Astrocyte (in vitro differentiated cells and primary cell): ENCODE results near the gene CD48. TPM values are rescaled to one million over a fixed set of nuclear protein-coding genes. Genes with fewer than 3 reads are reported as not detected.

ENCODE experiments used
- DNase-seq: peaks from one replicate; pipeline ENCODE4 v3.0.0-alpha.2; 2010; ENCODE audit warnings: low read depth
- FAIRE-seq: peaks from 2 replicates; lab custom pipeline; 2011; peaks lifted over from hg19 to GRCh38; lab: Jason Lieb, UNC
- H2AFZ ChIP-seq: 2 replicates; pipeline ENCODE4 v1.6.0; 2012; ENCODE audit warnings: low read depth, low read length, inconsistent platforms
- H3K27ac ChIP-seq: 2 replicates; pipeline ENCODE4 v1.5.1; 2011; ENCODE audit warnings: low read depth, low read length, inconsistent platforms
- H3K27me3 ChIP-seq: 2 replicates; pipeline ENCODE4 v1.6.0; 2011; ENCODE audit warnings: low read length, inconsistent platforms; ENCODE audit not compliant: insufficient read depth
- H3K36me3 ChIP-seq: 2 replicates; pipeline ENCODE4 v1.5.1; 2011; ENCODE audit warnings: low read length, inconsistent platforms; ENCODE audit not compliant: insufficient read depth
- H3K4me1 ChIP-seq: 2 replicates; pipeline ENCODE4 v1.5.1; 2011; ENCODE audit warnings: low read length, inconsistent platforms; ENCODE audit not compliant: insufficient read depth
- H3K4me2 ChIP-seq: 2 replicates; pipeline ENCODE4 v1.6.0; 2012; ENCODE audit warnings: low read length, inconsistent platforms
- H3K4me3 ChIP-seq: 2 replicates; pipeline ENCODE4 v1.5.1; 2011; ENCODE audit warnings: low read depth, mild to moderate bottlenecking, low read length, inconsistent platforms; ENCODE audit not compliant: insufficient read depth
- H3K79me2 ChIP-seq: 2 replicates; pipeline ENCODE4 v1.6.0; 2012; ENCODE audit warnings: mild to moderate bottlenecking, low read length, inconsistent platforms; ENCODE audit not compliant: insufficient read depth
- H3K9ac ChIP-seq: 2 replicates; pipeline ENCODE4 v1.6.0; 2012; ENCODE audit warnings: mild to moderate bottlenecking, low read length, inconsistent platforms
- H3K9me3 ChIP-seq: 2 replicates; pipeline ENCODE4 v1.5.1; 2012; ENCODE audit warnings: low read depth, mild to moderate bottlenecking, low read length, inconsistent platforms; ENCODE audit not compliant: insufficient read depth
- H4K20me1 ChIP-seq: 2 replicates; pipeline ENCODE4 v1.6.0; 2012; ENCODE audit warnings: low read length, inconsistent platforms; ENCODE audit not compliant: insufficient read depth
- H3K27ac Mint-ChIP-seq: one replicate; pipeline ENCODE4 v1.8.0; 2021; ENCODE audit warnings: mild to moderate bottlenecking, mixed read lengths; ENCODE audit not compliant: unreplicated experiment
- H3K27me3 Mint-ChIP-seq: one replicate; pipeline ENCODE4 v1.8.0; 2021; ENCODE audit warnings: low read depth, mixed read lengths; ENCODE audit not compliant: unreplicated experiment
- H3K36me3 Mint-ChIP-seq: one replicate; pipeline ENCODE4 v1.8.0; 2021; ENCODE audit warnings: low read depth, mixed read lengths; ENCODE audit not compliant: unreplicated experiment
- H3K4me1 Mint-ChIP-seq: one replicate; pipeline ENCODE4 v1.8.0; 2021; ENCODE audit warnings: low read depth, mixed read lengths; ENCODE audit not compliant: unreplicated experiment
- H3K4me3 Mint-ChIP-seq: one replicate; pipeline ENCODE4 v1.8.0; 2021; ENCODE audit warnings: mild to moderate bottlenecking, moderate library complexity, mixed read lengths; ENCODE audit not compliant: unreplicated experiment
- H3K9me3 Mint-ChIP-seq: one replicate; pipeline ENCODE4 v1.8.0; 2021; ENCODE audit warnings: mild to moderate bottlenecking, mixed read lengths; ENCODE audit not compliant: unreplicated experiment
- EZH2 ChIP-seq: IDR thresholded peaks from 2 replicates; pipeline ENCODE4 v1.6.1; 2012; ENCODE audit warnings: mild to moderate bottlenecking, low read length, inconsistent platforms; ENCODE audit not compliant: insufficient read depth
- total RNA-seq: library from RNA; stranded (reverse); gene quantifications from 2 replicates; pipeline ENCODE4 v1.2.1, GENCODE V29; 2021
- TF ChIP-seq, protein P1 (sequence below): IDR thresholded peaks from 2 replicates; pipeline ENCODE4 v1.5.1; 2011; ENCODE audit warnings: low read depth, mild to moderate bottlenecking, inconsistent platforms, low read length, moderate library complexity; ENCODE audit not compliant: insufficient read depth

Gene CD48
- total RNA-seq, 1 donor from 2014 or later, result not detected

DNA sequence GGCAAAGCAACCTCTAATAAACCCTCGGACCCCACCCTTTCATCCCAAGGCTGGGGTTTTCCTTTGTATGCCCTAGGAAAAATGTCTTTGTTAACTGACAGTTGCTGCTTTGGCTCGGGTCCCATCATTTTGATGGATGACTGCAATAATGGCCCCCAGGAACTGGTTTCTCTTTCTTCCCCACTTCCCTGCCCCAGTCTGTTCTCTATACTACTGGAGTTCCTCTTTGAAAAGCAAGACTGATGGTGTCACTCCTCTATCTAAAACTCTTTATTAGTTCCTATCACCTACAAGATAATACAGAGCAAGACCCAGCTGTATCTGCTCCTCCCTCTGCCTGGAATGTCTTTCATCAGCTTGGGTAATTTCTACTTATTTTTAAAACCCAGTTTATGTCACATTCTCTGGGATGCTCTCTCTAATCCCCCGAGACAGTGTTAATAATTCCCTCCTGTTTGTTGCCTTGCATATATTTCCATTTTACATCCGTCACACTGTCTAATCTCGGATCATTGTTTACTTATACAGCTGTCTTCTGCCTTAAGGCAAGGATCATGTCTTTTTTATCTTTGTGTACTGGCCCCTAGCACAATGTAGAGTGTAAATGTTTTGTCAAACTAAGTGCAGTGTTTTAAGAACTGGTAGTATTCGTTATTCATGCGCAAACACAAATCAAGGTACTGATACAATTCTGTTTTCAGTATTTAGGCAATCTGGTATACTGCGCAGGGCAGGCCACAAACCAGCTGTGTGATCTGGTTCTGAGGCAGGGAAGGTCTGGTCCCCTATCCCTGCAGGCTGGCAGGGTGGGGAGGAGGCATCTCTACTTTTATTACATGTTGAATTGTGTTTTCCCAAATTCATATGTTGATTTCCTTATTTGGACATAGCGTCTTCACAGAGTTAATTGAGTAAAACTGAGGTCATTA lies 80.8 kb downstream of the CD48 start:
- Histone ChIP-seq H3K9me3 (no peaks in the 10 kb centered on the region), H3K36me3 (no peaks in the 10 kb centered on the region), H3K4me2 (no peak overlapping the region), H3K27ac (no peak overlapping the region), H3K79me2 (no peaks in the 10 kb centered on the region), H3K4me1 (no peaks in the 10 kb centered on the region), H3K4me3 (no peak overlapping the region), H3K27me3 (no peaks in the 10 kb centered on the region), H4K20me1 (no peaks in the 10 kb centered on the region), H2AFZ (no peak overlapping the region), H3K9ac (no peak overlapping the region)
- TF ChIP-seq, protein P1, sequence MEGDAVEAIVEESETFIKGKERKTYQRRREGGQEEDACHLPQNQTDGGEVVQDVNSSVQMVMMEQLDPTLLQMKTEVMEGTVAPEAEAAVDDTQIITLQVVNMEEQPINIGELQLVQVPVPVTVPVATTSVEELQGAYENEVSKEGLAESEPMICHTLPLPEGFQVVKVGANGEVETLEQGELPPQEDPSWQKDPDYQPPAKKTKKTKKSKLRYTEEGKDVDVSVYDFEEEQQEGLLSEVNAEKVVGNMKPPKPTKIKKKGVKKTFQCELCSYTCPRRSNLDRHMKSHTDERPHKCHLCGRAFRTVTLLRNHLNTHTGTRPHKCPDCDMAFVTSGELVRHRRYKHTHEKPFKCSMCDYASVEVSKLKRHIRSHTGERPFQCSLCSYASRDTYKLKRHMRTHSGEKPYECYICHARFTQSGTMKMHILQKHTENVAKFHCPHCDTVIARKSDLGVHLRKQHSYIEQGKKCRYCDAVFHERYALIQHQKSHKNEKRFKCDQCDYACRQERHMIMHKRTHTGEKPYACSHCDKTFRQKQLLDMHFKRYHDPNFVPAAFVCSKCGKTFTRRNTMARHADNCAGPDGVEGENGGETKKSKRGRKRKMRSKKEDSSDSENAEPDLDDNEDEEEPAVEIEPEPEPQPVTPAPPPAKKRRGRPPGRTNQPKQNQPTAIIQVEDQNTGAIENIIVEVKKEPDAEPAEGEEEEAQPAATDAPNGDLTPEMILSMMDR, result no peak
- no peak for TF ChIP-seq EZH2
- DNase-seq (no peak), FAIRE-seq (no peak)
- Mint-ChIP-seq H3K27ac (peak overlapping the region; percentile 36), H3K27me3 (no peaks in the 10 kb centered on the region), H3K4me1 (peaks cover 7% of the 10 kb centered on the region), H3K36me3 (no peaks in the 10 kb centered on the region), H3K9me3 (no peaks in the 10 kb centered on the region), H3K4me3 (no peak overlapping the region)

DNA sequence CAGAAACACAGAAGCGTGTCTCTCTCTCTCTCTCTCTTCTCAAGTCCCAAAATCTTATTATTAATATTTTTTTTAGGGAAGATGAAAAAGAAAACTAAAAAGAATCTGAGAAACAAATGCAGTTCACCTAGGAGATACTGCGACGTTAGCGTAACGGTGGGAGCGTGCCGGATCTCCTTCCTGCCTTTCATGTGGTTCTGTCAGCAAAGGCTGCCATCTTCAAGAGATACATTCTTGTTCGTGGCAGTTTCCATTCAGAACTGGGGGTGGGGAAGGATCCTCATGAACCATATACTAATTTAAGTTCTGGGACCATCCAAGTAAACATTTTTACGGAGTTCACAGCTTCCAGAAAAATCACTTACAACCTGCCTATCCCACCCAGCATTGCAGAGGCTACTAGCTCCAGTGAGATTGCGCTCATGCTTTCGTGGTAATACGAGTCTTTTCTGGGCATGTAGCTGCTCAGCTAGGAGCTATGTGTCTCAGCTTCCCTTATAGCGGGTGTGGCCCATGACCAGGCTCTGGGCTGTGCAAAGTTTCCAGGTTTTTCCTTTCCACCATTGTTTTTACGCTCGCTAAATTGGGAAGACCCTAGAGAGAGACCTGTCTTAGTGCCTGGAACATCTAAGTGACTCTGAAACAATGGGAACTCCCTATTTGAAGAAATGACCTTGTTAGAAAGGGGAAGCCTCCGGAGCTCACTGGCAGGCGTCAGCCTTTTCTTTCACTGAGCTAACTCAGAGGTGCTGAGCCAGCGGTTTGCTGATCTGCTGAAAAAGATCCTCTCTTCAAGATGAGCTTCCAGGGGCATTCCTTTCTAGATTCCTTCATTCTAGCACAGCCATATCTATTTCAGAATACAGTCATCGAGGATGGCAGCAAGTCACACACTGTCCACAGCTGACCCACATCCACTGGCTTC lies 82.1 kb downstream of the CD48 start:
- H3K27ac ChIP-seq, result no peak overlapping the region

DNA sequence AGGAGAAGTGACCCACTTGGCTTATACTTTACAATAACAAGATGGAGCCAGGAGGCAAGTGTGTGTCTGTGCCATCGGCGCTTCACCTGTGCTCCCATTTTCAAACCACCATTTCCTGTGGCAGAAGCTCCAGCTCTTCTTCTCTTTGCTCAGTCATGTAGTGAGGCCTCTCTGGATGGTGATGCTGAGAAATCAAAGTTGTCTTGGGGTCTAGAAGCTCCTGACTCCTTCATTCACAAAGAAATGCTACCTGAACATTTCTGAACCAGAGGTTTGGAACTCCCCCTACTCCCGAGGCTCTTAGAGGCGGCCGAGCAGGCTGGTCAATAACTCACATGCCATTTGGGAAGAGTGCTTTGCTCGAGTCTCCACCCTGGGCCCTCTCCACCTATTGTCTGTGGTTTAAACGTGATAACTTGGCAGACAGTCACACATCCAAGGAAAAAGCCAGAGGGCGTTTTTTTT lies 82.8 kb downstream of the CD48 start:
- H3K4me3 ChIP-seq, result no peak overlapping the region
- no peak for FAIRE-seq
- H3K4me2 ChIP-seq, result no peak overlapping the region
- no peaks in the 10 kb centered on the region for H3K27me3 ChIP-seq
- no peaks in the 10 kb centered on the region for H3K36me3 ChIP-seq
- TF ChIP-seq, protein P1, result no peak
- no peak for TF ChIP-seq EZH2
- no peaks in the 10 kb centered on the region for H3K36me3 Mint-ChIP-seq
- H3K9me3 ChIP-seq, result no peaks in the 10 kb centered on the region
- H3K9ac ChIP-seq, result no peak overlapping the region
- H3K27me3 Mint-ChIP-seq, result no peaks in the 10 kb centered on the region
- H3K27ac ChIP-seq, result no peak overlapping the region
- DNase-seq, result no peak
- no peaks in the 10 kb centered on the region for H3K9me3 Mint-ChIP-seq
- no peaks in the 10 kb centered on the region for H3K79me2 ChIP-seq
- no peaks in the 10 kb centered on the region for H3K4me1 ChIP-seq
- H3K4me1 Mint-ChIP-seq, result peaks cover 7% of the 10 kb centered on the region
- H3K27ac Mint-ChIP-seq, result no peak overlapping the region
- no peak overlapping the region for H2AFZ ChIP-seq
- no peak overlapping the region for H3K4me3 Mint-ChIP-seq
- H4K20me1 ChIP-seq, result no peaks in the 10 kb centered on the region

More for the DNA sequence above, 82.1 kb downstream of the CD48 start:
- no peak overlapping the region for H3K27ac Mint-ChIP-seq
- no peak for TF ChIP-seq EZH2
- H2AFZ ChIP-seq, result no peak overlapping the region
- H3K27me3 Mint-ChIP-seq, result no peaks in the 10 kb centered on the region
- no peaks in the 10 kb centered on the region for H3K9me3 Mint-ChIP-seq
- H3K79me2 ChIP-seq, result no peaks in the 10 kb centered on the region
- DNase-seq (no peak), FAIRE-seq (no peak)
- H3K36me3 Mint-ChIP-seq, result no peaks in the 10 kb centered on the region
- no peaks in the 10 kb centered on the region for H3K36me3 ChIP-seq
- H3K9ac ChIP-seq, result no peak overlapping the region
- H3K4me1 Mint-ChIP-seq, result peaks cover 7% of the 10 kb centered on the region
- H3K4me2 ChIP-seq, result no peak overlapping the region
- H3K4me1 ChIP-seq, result no peaks in the 10 kb centered on the region
- H3K9me3 ChIP-seq, result no peaks in the 10 kb centered on the region
- no peak overlapping the region for H3K4me3 Mint-ChIP-seq
- no peak overlapping the region for H3K4me3 ChIP-seq
- no peaks in the 10 kb centered on the region for H4K20me1 ChIP-seq
- no peaks in the 10 kb centered on the region for H3K27me3 ChIP-seq
